Gastrocnemius medialis (tissue), 4 donors: ENCODE data around the gene TEN1. TPM values are rescaled to one million over a fixed set of nuclear protein-coding genes. Genes with fewer than 3 reads are reported as not detected.

Source experiments
- ATAC-seq, 2 donors: fragments of 150-250 bp; one replicate each; pipeline ENCODE4 v1.9.1; 2016
- DNase-seq, 2 donors: peaks; one replicate each; pipeline ENCODE4 v3.0.0-alpha.2; 2019
- H3K27ac ChIP-seq, 4 donors: fragments of 200-600 bp; sonication (generic); 1 replicate in 1 of 4; 2 replicates in 3 of 4; pipeline ENCODE4 v1.5.1; 2016 to 2018; ENCODE audit warnings: mild to moderate bottlenecking in 2 of 4, moderate library complexity in 1 of 4
- H3K27me3 ChIP-seq, 3 donors: fragments of 200-600 bp; sonication (generic) in 2 of 3; 1 replicate in 1 of 3; 2 replicates in 2 of 3; pipeline versions ENCODE4 v1.5.1 to v1.6.0; 2016 to 2019; ENCODE audit warnings: mild to moderate bottlenecking in 1 of 3, moderate library complexity in 1 of 3
- H3K36me3 ChIP-seq, 2 donors: fragments of 200-600 bp; sonication (generic) in 1 of 2; one replicate each; pipeline ENCODE4 v1.5.1; 2017 to 2018
- H3K4me1 ChIP-seq, 2 donors: fragments of 200-600 bp; sonication (generic) in 1 of 2; one replicate each; pipeline ENCODE4 v1.5.1; 2016 to 2017; ENCODE audit warnings: mild to moderate bottlenecking in 2 of 2
- H3K4me3 ChIP-seq, 4 donors: fragments of 200-600 bp; sonication (generic) in 3 of 4; 1 replicate in 1 of 4; 2 replicates in 3 of 4; pipeline ENCODE4 v1.5.1; 2016 to 2019; ENCODE audit warnings: mild to moderate bottlenecking in 2 of 4
- H3K9me3 ChIP-seq, 3 donors: fragments of 200-600 bp; sonication (generic) in 2 of 3; 1 replicate in 1 of 3; 2 replicates in 2 of 3; pipeline ENCODE4 v1.5.1; 2016 to 2019
- POLR2A ChIP-seq, 2 donors: fragments of 450-650 bp; IDR thresholded peaks; one replicate each; pipeline ENCODE4 v1.6.1; 2017; ENCODE audit warnings: antibody characterized with exemption in 2 of 2, mild to moderate bottlenecking in 2 of 2, moderate library complexity in 2 of 2
- in situ Hi-C, 4 donors: fragments of 200-750 bp; cut with MboI; loops; one replicate each; pipeline versions ENCODE4 v1.15.0 to v1.8.0; 2017; ENCODE audit warnings: low sequenced_read_pairs in 4 of 4
- intact Hi-C: fragments of 100-400 bp; cut with DNase I; formaldehyde crosslinking; loops from one replicate; pipeline ENCODE4 v1.15.1; 2023; ENCODE audit warnings: low total_unique reads
- total RNA-seq, 4 donors: library from RNA; depleted of rRNA; stranded (reverse); fragments of >200 nt; gene quantifications; one replicate each; pipeline versions ENCODE4 v1.1.0 to v1.2.3, GENCODE V29; 2016
- TF ChIP-seq, protein P1 (sequence below), 5 experiments: fragments of 450-650 bp in 3 of 5; fragments of 200-600 bp in 2 of 5; sonication (generic) in 2 of 5; IDR thresholded peaks in 4 of 5; conservative IDR thresholded peaks in 1 of 5; 1 replicate in 4 of 5; 2 replicates in 1 of 5; pipeline ENCODE4 v1.5.1; 2016 to 2019; ENCODE audit warnings: antibody characterized with exemption in 5 of 5, mild to moderate bottlenecking in 3 of 5, moderate library complexity in 3 of 5

Gene TEN1
- total RNA-seq, 4 donors from 2014 or later = 4.2 to 9.2 (median 6.8) TPM

DNA sequence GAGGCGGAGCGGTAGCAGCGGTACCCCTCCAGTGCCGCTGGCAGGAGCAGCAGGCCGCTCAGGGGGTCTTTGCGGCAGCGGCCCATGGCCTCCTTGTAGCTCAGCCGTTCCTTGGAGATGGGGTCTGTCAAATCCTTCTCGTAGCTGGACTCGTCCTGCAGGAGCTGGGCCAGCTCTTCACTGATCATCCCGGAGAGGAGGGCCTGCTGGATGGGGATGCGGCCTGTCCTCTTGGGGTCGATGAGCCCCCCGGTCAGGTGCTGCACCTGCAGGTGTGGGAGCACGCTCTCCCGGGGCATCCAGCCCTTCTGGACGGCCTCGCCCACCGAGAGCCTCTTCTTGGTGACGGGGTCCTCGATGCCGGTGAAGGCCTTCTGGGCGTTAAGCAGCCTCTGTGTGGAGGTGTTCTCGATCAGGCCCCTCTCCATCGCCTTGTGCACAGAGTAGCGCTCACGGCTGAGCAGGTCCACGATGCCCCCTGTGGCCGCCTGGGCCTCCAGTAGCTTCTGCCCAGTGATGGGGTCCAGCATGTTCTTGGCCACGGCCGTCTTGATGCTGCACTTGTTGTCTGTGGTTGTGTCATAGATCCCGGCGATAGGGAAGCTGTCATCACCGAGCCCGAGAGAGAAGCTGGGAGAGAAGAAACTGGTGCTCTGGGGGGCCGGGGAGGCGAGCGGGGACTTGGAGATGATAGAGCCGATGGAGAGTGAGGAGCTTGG, 28.2 kb downstream of the TEN1 start:
- Histone ChIP-seq H3K9me3 (no peaks in the 10 kb centered on the region), H3K4me1 (peaks cover 13 to 16% of the 10 kb centered on the region in 2 donors), H3K4me3 (no peak overlapping the region), H3K27ac (no peak overlapping the region), H3K27me3 (no peaks in the 10 kb centered on the region), H3K36me3 (no peaks in the 10 kb centered on the region)
- TF ChIP-seq, protein P1, sequence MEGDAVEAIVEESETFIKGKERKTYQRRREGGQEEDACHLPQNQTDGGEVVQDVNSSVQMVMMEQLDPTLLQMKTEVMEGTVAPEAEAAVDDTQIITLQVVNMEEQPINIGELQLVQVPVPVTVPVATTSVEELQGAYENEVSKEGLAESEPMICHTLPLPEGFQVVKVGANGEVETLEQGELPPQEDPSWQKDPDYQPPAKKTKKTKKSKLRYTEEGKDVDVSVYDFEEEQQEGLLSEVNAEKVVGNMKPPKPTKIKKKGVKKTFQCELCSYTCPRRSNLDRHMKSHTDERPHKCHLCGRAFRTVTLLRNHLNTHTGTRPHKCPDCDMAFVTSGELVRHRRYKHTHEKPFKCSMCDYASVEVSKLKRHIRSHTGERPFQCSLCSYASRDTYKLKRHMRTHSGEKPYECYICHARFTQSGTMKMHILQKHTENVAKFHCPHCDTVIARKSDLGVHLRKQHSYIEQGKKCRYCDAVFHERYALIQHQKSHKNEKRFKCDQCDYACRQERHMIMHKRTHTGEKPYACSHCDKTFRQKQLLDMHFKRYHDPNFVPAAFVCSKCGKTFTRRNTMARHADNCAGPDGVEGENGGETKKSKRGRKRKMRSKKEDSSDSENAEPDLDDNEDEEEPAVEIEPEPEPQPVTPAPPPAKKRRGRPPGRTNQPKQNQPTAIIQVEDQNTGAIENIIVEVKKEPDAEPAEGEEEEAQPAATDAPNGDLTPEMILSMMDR (IDR thresholded peaks at IDR 0.05 in 4 of 5, conservative IDR thresholded peaks at IDR 0.05 in 1 of 5) = no peak
- TF ChIP-seq POLR2A (IDR thresholded peaks at IDR 0.05) = no peak
- DNase-seq (no peak), ATAC-seq (no peak)
- intact Hi-C loops (no loop called here), in situ Hi-C loops (loop anchor here (5.0 kb wide), 1 partner anchor 100 kb away; no protein-coding TSS in a partner anchor)

DNA sequence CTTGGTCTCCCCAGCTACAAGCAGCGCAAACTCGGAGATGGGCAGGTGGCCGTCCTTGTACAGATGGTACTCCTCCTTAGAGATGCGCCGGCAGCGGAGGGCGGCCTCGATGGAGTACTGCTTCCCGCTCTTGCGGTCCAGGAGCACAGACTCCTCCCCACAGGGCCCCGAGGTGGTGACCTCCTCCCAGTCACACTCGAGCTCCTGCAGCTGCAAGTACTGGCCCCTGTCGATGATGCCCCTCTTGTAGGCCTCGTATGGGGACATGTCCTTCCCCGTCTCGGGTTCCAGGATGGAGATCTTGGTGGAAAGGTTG, 28.8 kb downstream of the TEN1 start:
- in situ Hi-C loops = loop anchor here (5.0 kb wide), 1 partner anchor 101 kb away; no protein-coding TSS in a partner anchor
- H3K4me1 ChIP-seq = peaks cover 12 to 16% of the 10 kb centered on the region in 2 donors
- intact Hi-C loops = no loop called here
- TF ChIP-seq, protein P1 (IDR thresholded peaks at IDR 0.05 in 4 of 5, conservative IDR thresholded peaks at IDR 0.05 in 1 of 5) = no peak
- TF ChIP-seq POLR2A (IDR thresholded peaks at IDR 0.05) = no peak
- no peaks in the 10 kb centered on the region for H3K9me3 ChIP-seq
- no peak for ATAC-seq
- DNase-seq = no peak
- no peak overlapping the region for H3K4me3 ChIP-seq
- H3K36me3 ChIP-seq = no peaks in the 10 kb centered on the region
- no peaks in the 10 kb centered on the region for H3K27me3 ChIP-seq
- H3K27ac ChIP-seq = no peak overlapping the region

DNA sequence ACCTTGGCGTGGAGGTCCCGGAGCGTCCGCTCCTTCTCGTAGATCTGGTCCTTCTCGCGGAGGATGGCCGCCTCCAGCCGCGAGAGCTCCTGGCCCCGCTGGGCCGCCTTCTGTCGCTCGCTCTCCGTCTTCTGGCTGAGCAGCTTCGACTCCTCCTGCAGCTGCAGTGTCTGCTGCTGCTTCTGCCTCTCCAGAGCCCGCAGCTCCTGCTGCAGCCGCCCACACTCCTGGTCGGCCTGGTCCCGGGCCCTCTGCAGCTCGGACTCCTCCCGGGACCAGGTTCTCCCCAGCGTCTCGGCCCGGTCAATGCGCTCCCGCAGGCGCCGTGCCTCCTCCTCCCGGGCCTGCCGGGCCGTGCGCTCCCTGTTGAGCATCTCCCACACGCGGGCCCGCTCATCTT, 29.2 kb downstream of the TEN1 start:
- TF ChIP-seq, protein P1 (IDR thresholded peaks at IDR 0.05 in 4 of 5, conservative IDR thresholded peaks at IDR 0.05 in 1 of 5) = no peak
- TF ChIP-seq POLR2A (IDR thresholded peaks at IDR 0.05) = no peak
- Histone ChIP-seq H3K27me3 (no peaks in the 10 kb centered on the region), H3K27ac (no peak overlapping the region), H3K36me3 (no peaks in the 10 kb centered on the region), H3K4me3 (no peak overlapping the region), H3K9me3 (no peaks in the 10 kb centered on the region), H3K4me1 (peaks cover 8 to 13% of the 10 kb centered on the region in 2 donors)
- DNase-seq (no peak), ATAC-seq (no peak)
- in situ Hi-C loops = loop anchor here (5.0 kb wide), 1 partner anchor 101 kb away; no protein-coding TSS in a partner anchor
- intact Hi-C loops = no loop called here

DNA sequence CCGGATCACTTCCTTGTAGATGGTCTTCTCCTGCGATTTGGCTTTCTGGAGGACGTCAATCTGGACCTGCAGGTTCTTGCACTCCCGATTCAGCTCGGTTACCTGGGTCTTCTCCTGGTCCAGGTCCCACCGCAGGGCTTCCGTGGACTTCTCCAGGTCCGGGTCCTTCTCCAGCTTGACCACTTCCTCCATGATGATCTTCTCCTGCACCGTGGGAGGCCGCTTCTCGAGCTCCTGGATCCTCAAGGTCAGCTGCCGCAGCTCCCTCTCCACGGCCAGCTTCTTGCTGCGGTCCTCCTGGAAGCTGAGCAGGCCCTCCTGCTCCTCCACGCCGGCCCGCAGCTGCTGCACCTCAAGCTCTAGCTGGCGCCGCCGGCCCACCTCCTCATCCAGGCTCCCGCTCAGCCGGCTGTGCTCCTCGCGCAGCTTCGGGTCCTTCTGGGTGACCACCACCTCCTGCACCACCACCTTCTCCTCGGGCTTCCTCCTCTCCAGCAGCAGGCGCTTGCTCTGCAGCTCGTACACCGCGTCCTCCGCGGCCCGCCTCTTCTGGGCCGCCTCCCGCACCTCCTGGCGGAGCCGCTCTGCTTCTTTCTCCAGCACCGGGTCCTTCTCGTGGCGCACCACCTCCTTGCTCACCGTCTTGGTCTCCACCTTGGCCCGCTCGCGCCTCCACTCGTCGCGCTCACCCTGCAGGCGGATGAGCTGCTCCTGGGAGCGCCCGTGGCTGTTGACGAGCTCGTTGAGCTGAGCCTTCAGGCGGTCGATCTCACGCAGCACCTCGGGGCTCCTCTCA, 29.8 kb downstream of the TEN1 start:
- Histone ChIP-seq H3K4me1 (peaks cover 6 to 7% of the 10 kb centered on the region in 2 donors), H3K9me3 (no peaks in the 10 kb centered on the region), H3K27me3 (no peaks in the 10 kb centered on the region), H3K4me3 (no peak overlapping the region), H3K27ac (no peak overlapping the region), H3K36me3 (no peaks in the 10 kb centered on the region)
- DNase-seq = no peak
- intact Hi-C loops (no loop called here), in situ Hi-C loops (loop anchor here (5.0 kb wide), 1 partner anchor 102 kb away; no protein-coding TSS in a partner anchor)
- TF ChIP-seq, protein P1 (IDR thresholded peaks at IDR 0.05 in 4 of 5, conservative IDR thresholded peaks at IDR 0.05 in 1 of 5) = no peak
- TF ChIP-seq POLR2A (IDR thresholded peaks at IDR 0.05) = no peak
- no peak for ATAC-seq
